GM18520 (cell line): ENCODE data around the gene CAPN15.

Experiments used
- ATAC-seq: cut with Tn5 transposase; IDR thresholded peaks from one replicate; pipeline ENCODE4 v1.9.1; 2021; ENCODE audit not compliant: unreplicated experiment

Gene CAPN15

DNA sequence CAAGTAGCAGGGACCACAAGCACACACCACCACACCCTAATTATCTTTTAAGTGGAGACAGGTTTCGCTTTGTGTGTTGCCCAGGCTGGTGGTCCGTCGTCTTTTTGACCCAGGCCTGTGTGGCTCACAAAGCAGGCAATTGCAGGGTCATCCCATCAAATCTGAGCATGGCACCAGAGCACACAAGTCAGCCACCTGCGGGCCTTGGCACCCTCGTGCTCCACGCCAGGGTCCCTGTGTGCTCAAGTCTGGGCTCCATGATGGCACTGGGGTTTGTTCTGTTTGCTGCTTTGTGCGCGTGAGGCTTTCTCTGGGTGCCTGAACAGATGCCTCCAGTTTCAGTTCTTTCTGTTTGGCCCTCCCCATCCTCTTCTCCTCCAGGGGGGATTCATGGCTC is 2.4 kb upstream of the CAPN15 start:
- ATAC-seq, result no peak

DNA sequence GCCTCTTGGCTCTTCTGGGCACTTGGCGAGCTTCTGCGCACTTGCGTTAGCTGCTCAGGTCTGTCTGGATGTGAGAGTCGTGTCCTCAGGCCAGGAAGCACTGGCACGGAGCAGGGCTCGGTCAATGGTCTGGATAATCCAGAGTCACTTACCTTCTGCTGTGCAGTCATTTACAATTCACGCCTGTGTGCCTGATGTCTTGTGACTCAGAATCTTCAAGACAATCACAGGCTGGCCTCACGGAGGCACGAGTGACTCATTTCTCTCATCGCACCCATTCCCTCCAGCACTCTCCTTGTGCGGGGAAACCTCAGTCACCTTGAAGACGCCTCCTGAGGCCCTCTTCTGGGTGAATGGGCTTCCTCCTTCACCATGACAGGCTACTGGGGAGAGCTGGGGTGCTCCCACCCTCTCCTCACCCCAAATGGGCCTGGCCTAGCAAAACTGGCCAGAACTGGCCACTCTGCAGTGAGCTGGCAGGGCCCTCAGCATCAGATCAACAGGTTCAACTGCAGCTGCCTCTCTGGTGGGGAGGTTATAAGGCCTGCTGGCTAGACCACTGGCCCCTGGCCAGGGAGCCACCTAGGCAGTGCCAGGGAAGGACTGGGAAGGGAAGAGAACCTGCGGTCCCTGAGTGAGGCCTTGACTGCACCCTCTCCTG is 1.9 kb upstream of the CAPN15 start:
- ATAC-seq, result peak; percentile 28

DNA sequence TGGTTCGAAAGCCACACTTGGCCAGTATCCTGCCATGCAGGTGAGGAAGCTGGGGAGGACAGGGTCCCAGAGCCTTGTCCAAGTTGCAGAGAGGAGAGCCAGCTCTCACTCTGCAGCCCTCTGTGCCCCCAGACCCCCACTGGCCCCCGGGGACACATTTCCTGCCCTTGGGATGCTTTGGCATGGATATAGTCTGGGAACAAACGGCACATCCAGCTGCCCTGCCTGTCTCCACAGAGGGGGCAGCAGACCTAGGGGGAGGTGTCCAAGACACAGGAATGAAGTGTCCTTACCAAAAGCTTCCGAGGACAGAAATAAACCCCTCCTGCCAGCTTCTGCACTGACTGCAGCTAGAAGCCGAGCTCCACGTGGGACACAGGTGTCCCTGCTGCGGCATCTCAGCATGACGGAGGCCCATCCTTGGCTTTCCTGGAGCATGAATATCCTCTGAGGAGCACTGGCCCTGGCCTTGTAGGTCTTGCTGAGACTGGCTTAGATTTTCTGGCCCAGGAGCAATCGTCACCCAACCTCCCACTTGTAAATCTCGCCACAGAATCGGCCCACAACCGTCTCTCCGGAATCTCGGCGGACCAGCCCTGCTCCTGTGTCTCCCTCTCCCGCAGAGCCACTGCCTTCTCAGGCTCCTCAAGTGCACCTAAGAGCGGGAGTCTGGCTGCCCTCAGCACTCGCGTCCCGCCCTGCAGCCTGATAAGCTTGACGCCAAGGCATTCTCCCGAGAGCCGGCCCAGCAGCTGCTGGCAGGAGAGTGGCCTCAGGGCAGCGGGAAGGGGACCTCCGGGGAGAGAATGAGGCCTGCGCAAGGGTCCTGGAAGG is 1.1 kb upstream of the CAPN15 start:
- ATAC-seq, result no peak

DNA sequence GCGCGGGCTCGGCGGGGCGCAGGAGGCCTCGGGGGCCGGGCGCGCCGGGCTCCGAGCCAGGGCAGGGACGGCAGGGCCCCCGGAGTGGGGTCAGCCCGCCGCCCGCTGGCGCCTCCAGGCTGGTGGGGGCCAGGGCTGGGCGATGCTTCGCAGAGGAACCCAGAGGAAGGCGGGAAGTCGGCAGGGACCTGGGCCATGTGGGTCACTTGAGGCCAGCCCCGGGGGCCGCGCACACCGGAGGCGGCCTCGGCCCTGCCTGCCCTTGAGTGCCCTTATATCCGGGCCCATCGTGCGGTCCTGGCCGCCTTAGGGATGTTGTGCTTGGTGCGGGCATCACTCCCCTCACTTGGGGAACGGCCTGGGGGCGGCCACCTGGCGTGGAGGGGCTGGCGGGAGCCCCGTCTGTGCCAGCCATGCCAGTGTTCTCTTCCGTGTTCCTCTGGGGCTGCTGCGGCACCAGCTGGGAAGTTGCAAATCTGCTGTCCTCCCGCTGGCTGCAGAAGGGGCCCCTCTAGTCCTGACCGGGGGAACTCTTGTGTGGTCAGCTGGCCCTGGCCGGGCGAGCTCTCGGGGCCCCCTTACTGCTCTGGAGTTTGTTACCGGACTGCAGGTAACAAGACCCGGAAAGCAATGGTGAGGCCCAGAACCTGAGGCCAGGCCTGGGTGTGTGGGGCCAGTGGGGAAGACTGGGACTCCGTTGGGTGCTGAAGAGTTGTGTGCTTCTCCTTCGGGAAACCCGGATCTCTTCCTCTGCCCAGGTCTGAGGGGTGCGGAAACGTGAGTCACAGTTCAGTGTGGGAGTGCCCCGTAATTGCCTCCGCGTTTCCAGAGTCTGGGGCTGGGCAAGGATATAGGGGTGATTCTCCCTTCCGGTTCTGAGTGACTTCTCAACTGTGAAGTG is 849 bp downstream of the CAPN15 start:
- peak; percentile 3 for ATAC-seq

DNA sequence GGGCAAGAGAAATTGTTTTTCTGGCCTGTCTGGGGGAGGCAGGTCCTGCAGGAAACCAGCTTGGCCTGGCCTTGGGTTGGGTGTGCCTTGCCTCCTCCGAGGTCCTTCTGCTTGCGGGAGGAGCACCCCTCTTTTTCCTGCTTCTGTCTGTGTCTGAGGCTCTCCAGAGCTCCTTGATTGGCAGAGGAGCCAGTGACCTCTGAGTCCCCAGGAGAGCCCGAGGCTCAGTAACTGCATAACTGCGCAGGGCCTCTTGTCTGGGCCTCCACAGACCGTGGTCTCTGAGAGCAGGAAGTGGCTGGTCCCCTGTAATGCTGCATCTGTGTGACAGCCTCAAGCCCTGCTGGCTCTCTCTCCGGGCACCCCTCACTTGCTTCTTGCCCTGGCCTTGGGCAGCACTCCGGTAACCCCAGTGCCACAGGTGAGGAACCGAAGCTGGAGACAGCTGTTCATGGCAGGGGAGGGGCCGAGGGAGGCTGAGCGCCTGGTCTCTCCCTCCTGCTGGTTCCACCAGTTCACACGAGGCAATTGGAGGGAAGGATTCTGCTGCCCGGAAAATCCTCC is 1.6 kb downstream of the CAPN15 start:
- no peak for ATAC-seq

DNA sequence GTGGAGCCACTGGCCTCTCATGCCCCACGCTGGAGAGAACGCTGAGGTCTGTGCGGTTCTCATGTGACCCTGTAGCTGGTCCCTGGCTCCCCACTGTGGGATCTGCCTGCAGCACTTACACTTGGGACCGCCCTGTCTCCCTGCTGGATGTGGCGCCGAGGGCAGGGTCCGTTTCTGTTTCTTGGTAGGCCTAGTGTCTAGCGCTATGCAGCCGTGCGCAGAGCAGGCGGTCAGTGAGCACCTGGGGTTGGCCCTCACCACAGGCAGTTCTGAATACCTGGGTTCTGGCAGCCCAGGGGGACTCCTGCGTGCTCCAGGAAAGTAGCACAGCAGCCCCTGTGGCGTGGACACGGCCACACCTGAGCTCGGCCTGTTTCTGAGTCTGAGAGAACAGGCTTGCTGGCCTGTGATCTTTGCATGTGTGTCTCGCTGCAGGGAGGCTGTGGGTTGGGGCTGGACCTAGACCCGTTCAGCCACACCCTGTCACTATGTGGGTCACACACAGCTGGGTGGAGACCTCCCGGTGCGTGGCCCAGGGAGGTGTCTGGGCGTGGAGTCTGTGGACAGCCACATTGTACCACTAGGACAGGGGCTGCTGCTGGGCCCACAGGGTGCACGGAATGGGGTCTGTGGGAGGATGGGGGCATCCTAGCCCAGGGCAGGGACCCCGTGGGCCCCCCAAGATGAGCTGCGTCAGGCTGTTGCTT is 2.8 kb downstream of the CAPN15 start:
- no peak for ATAC-seq

DNA sequence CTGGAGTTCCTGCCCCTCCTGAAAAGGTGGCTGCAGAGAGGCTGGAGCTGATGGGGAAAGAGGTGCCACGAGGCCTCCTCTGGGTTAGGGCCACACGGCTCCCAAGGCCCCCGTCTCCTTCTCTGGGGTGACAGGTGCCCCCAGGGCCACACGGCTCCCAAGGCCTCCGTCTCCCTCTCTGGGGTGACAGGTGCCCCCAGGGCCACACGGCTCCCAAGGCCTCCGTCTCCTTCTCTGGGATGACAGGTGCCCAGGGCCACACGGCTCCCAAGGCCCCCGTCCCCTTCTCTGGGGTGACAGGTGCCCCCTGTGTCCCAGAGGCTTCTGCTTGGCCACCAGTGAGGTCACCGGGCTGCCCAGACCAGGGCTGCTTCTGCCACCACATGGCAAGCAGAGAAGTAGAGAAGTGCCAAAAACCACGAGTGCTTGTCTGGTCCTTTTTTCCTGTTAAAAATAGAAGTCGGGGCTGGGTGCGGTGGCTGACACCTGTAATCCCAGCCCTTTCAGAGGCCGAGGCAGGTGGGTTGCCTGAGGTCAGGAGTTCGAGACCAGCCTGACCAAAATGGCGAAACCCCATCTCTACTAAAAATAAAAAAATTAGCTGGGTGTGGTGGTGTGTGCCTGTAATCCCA is 4.1 kb downstream of the CAPN15 start:
- no peak for ATAC-seq

DNA sequence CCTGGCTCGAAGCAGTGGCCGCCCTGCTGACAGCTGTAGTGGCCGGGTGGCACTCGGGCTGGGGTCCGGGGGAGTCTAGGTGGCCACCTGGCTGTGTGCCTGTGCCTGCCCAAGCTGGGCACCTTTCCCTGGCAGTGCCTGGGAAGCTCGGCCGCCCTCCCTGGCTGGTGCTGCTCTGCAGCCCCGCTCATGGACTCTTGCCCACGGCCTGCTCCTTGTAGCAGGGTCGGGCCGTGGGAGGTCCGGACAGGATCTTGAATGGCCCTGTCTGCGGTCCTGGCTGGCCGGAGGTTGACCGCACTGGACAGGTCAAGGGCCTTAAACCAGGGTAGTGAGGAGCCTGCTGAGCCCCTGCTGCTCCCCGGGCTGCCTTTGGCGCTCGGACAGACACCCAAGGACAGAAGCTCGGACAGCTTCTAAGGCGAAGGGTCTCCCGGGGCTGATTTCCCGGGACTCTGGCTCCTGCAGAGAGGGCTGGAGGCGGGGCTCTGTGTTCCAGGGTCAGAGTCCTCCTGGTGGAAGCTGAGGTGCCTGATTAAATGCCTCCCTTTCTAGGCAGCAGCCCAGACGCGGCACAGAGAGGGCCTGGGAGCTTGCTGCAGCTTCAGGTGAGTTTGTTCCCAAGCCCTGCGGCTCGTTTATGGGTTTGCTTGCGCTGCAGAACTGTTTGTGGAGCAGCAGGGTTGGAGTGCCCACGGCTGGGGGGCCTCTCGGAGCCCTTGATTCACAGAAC is 6.0 kb downstream of the CAPN15 start:
- no peak for ATAC-seq

DNA sequence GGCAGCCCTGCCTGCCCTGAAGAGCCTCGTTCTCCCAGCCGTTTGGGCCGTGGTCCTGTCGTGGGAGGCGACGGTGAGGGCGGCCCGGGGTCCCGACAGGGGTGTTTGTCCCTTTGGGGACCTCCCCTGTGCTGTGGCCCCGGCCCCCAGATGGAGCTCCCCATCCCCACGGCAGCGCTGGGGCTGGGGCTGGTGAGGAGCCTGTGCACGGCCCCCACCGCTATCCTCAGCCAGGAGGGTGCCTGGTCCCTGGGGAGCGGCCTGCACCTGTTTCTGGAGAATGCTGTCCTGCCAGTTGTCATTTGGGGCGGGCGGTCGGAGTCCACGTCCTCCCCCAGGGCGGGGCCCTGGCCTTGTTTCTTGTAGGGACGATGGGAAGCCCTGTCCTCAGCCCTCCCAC is 6.6 kb downstream of the CAPN15 start:
- no peak for ATAC-seq

DNA sequence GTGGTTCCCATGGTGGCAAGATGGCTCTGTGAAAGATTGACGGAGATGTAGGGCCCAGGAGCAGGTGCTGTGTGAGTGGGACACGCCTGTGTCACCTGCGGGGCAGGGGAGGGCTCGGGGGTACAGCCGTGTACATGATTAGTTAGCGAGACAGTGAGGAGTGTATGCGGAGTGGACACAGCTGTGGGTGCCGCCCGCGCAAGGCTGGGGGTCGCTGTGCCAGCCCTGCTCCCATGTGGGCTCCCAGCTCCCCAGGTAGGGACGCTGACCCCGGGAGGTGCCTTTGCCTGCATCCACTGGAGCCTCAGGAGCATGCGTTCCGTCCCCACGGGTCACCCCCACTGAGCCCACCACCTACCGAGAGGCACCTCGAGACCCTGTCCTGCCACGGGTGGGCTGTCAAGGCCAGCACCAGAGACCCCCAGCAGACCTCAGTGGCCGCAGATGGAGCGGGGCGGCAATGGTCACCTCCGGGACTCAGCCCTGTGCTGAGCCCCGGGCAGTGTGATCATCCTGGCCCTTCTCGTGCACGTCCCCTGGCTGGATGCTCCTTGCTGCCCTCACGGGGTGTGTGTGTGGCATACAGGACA is 7.4 kb downstream of the CAPN15 start:
- no peak for ATAC-seq

DNA sequence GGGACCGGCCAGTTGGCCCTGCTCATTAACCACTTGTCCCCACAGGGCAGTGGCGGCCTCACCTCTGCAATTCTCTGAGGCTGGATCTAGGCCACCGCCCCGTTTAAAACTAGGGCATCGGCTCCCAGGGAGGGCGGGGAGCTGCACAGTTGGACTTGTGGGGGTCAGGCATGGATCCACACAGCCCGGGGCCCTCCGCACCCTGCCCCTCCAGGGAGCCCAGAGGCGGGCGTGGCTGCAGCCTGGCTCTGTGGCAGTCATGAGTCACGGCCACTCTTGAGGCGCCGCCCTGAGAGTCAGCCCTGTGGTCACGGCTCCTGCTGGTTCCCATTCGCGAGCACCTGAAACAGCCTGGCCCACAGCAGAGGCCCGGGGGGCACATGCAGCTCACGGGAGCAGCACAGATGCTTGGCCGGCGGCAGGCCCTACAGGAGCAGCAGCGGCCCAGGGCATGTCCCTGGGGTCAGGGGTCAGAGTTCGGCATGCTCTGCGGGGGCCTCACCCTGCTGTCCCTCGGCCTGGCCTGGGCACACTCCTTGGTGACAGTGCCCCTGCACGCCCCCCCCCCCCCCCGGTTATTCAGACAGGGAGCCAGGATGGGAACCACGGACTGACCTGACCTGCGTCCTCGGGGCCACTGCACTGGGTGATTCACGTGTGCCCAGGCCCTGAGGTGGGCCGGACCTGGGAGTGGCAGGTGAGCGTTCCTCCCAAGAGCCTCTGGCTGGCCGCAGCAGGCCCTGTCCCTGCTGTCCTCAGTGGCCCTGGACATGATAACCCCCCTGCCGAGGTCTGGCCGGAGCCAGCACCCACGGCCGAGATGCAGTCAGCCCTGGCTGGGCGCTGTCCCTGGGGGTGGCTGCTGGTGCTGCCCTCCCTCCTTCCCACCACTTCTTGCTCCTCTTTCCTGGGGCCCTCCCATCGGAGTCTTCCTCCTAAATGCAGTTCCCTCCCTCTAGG is 8.2 kb downstream of the CAPN15 start:
- no peak for ATAC-seq

DNA sequence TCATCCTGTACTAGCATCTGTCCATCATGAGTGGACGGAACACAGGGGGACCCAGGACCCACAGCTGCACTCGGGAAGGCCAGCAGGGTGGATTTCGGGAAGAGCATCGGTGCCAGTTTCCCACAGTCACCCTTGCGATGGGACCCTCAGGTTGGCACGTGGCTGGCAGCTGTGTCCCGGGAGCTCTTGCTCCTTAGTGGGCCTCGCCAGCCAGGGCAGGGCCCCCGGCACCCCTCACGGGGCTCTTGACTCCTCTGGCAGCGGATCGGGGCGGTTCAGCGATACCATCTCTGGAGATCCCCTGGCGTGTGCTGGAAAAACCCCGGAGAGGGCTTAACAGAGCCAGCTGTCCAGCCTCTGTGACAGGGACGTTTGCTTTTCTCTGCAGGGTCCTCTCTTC is 9.2 kb downstream of the CAPN15 start:
- no peak for ATAC-seq

DNA sequence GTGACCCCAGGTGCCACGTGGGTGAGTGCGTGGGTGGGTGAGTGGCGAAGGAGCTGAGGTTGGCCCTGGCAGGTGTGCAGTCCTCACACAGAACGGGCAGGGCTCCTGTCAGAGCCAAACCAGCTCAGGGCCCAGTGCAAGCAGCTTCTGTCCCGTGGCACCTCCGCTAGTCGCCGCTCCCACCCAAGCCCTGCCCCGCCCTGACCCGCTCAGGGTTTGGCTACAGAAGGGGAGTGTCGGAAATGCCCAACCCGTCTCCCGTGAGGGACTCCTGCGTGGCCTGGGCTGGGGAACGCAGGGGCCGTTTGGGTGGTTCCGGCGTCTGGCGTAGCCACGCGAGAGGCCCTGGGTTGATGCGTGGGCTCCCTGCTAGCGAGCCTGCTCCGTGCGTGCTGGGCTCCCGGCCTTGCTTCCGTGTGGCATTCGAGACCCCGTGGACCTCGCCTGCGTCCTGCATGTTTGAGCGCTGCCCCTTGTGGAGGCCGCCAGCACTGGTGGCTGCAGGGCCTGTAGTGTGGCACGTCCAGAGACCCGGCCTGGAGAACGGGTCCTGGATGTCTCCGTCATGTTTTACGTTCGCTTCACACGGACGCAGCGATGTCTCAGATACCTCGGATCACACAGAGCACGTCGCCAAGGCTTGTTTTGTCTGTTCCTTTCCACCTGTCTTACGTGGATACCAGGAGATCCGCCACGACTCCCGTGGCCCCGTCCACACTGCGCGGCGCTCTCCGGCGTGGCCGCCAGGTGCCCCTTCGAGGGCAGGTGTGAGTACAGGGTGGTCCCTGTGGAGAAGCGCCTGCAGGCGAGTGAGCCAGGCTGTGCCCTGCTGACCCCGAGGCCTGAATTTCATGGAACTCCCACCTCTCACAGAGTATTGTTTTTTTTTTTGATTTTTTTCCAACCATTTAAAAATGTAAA is 10.2 kb downstream of the CAPN15 start:
- no peak for ATAC-seq

DNA sequence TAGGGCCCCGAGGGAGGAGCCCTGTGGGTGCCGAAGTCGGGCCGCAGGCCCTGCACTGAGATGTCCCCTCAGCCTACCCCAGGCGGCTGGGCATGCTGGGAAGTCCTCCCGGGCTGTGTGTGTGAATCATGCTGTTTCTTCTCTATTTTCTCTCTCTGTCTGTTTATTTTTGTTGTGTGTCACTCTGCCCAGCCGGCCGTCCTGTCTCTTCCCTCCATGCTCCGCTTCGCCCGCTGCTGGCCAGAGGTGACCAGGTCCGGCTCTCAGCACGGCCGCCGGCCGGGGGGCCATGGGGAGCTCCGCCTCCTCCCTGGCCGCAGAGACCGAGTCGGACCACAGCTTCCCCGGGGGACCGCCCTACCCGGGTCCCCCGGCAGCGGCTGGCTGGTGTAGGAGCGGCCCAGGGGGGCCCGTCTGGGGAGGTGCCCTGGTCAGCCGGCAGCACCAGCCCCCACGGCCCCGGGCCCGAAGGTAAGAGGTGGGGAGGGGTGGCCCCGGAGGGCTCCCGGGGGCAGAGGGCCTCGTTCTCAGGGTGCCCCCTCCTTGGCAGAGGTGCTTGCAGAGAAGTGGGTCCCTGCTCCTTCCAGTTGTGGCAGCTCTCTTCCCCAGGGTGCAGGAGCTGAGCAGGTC is 12.5 kb downstream of the CAPN15 start:
- no peak for ATAC-seq

DNA sequence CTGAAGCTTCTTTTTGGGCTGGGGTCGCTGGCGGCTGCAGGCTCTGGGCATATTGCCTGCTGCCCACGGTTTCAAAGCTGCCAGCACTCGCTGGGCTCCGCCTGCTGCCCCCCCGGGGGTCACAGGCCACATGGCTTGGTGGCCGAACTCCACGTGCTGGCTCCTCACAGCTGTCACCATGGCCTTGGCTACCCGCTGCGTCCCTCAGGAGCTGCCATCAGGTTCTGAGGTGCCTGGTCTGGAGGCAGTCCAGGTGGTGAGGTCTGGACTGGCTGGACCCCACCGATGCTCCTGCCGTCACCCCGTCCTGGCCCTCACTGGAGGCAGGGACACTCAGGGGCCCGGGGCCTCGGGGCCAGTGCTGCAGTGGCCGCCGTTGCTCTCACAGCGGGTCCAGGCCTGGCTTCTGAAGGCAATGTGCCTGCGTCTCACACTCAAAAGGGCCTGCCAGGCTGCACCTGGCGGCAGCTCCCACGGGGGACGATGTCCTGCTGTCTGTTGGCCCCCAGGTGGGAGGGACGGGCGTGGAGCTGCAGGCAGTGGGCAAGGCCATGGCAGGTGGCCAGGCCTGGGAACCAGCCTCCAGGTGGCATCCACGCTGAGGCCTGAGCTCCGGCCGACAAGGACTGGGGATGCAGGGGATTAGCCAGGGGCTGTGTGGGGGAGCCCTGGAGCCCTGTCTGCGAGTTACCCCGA is 13.3 kb downstream of the CAPN15 start:
- ATAC-seq, result no peak
